ENCODE measurements around the gene BNIP5.

- no peak for TF ChIP-seq CHD4 (IDR thresholded peaks at IDR 0.05; ENCODE audit: borderline replicate concordance, low read length)
- no peak for TF ChIP-seq CENPX (CRISPR knock-in tag; IDR thresholded peaks at IDR 0.05)
- TF ChIP-seq SP1 (IDR thresholded peaks at IDR 0.05): no peak
- TF ChIP-seq SP1 (CRISPR knock-in tag; IDR thresholded peaks at IDR 0.05): no peak
- TF ChIP-seq CEBPB (IDR thresholded peaks at IDR 0.05; ENCODE audit: borderline replicate concordance, low read depth, low read length): peak; percentile 83
- no peak for TF ChIP-seq FOXK1 (CRISPR knock-in tag; IDR thresholded peaks at IDR 0.05; ENCODE audit: borderline replicate concordance, low read depth)
- no peak for TF ChIP-seq NFATC3 (CRISPR knock-in tag; IDR thresholded peaks at IDR 0.05)
- no peak for TF ChIP-seq KAT2B (IDR thresholded peaks at IDR 0.05; ENCODE audit: borderline replicate concordance, low read depth, low read length)
- TF ChIP-seq ARID4A (CRISPR knock-in tag; IDR thresholded peaks at IDR 0.05; ENCODE audit: borderline replicate concordance): no peak
- TF ChIP-seq ADNP (CRISPR knock-in tag; IDR thresholded peaks at IDR 0.05): no peak
- TF ChIP-seq TCF7L2 (IDR thresholded peaks at IDR 0.05; ENCODE audit: low read depth, low read length): no peak
- TF ChIP-seq ZKSCAN8 (CRISPR knock-in tag; IDR thresholded peaks at IDR 0.05; ENCODE audit: borderline replicate concordance): no peak
- no peak for TF ChIP-seq CTCF (CRISPR knock-in tag; IDR thresholded peaks at IDR 0.05)
- no peak for TF ChIP-seq ZNF263 (CRISPR knock-in tag; IDR thresholded peaks at IDR 0.05)
- no peak for TF ChIP-seq BHLHE40 (IDR thresholded peaks at IDR 0.05; ENCODE audit: low read length)
Observed at GRCh38 chr6:36290668-36291620, 45.7 kb downstream of the BNIP5 start.

All from HepG2 (cell line).